Measurements from ENCODE around the gene SH3TC2.

GRCh38 chr5:149100331-149100730, 37.5 kb upstream of the SH3TC2 start:
- no peak for TF ChIP-seq POLR2A (IDR thresholded peaks at IDR 0.05)
- TF ChIP-seq CTCF (IDR thresholded peaks at IDR 0.05), result no peak

All from breast epithelium (tissue), 3 donors.